ENCODE results near the gene IFNA21. TPM values are rescaled to one million over a fixed set of nuclear protein-coding genes. Genes with fewer than 3 reads are reported as not detected.
A peak's percentile ranks its signal among the peaks of the same experiment; 100 is the strongest.

The IFNA21 gene
- total and polyA plus RNA-seq, 4 donors: not detected

DNA sequence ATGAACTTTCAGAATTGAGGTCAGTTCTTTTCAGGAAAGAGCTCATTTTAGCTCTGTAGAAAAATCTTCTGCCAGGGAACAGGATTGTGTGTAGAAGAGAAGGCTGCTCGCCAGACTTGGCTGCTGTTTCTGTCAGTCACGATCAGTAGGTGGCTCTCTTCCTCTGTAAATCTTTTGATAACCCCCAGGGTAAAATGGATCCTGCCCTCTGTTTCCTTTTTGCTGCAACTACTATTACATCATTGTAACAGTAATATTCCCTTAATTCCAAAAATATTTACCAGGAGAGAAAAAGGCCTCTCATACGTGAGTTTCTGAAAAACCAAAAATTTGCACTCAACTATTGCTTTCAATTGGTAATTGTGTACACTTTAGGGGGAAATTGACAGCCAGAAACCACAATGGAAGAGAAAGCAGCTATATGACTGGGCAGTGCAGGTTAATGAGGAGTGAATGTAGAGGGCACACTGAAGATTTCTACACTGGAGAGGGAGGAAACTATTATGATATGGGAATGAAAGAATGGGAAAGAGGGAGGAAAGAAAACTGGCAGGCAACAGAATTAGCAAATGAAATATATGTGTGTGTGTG is 12.3 kb downstream of the IFNA21 start:
- Histone ChIP-seq H3K9ac (ENCODE audit: low read depth in 1 of 2, low read length in 2 of 2) (no peak overlapping the region), H3K36me3 (ENCODE audit: control insufficient read depth in 4 of 4, insufficient read depth in 3 of 4, low read depth in 1 of 4, low read length in 3 of 4) (no peaks in the 10 kb centered on the region), H3K4me1 (ENCODE audit: control insufficient read depth in 4 of 4, insufficient read depth in 4 of 4, low read length in 3 of 4) (peaks cover 0 to 3% (median 0%) of the 10 kb centered on the region in 4 donors), H3K27ac (ENCODE audit: low read depth in 1 of 2, low read length in 2 of 2) (no peak overlapping the region), H3K27me3 (ENCODE audit: control insufficient read depth in 4 of 4, insufficient read depth in 4 of 4, low read length in 3 of 4) (no peaks in the 10 kb centered on the region), H3K4me3 (ENCODE audit: low read depth in 1 of 3, low read length in 3 of 3) (no peak overlapping the region), H3K9me3 (ENCODE audit: control insufficient read depth in 4 of 4, low read length in 3 of 4) (peaks cover 0 to under 1% (median 0%) of the 10 kb centered on the region in 4 donors)
- no peak for TF ChIP-seq SP1 (IDR thresholded peaks at IDR 0.05)
- peak in 1 of 2 donors; percentile 12 for TF ChIP-seq RAD21 (IDR thresholded peaks at IDR 0.05)
- TF ChIP-seq, protein P1, sequence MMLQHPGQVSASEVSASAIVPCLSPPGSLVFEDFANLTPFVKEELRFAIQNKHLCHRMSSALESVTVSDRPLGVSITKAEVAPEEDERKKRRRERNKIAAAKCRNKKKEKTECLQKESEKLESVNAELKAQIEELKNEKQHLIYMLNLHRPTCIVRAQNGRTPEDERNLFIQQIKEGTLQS (IDR thresholded peaks at IDR 0.05): no peak
- TF ChIP-seq, protein P2, sequence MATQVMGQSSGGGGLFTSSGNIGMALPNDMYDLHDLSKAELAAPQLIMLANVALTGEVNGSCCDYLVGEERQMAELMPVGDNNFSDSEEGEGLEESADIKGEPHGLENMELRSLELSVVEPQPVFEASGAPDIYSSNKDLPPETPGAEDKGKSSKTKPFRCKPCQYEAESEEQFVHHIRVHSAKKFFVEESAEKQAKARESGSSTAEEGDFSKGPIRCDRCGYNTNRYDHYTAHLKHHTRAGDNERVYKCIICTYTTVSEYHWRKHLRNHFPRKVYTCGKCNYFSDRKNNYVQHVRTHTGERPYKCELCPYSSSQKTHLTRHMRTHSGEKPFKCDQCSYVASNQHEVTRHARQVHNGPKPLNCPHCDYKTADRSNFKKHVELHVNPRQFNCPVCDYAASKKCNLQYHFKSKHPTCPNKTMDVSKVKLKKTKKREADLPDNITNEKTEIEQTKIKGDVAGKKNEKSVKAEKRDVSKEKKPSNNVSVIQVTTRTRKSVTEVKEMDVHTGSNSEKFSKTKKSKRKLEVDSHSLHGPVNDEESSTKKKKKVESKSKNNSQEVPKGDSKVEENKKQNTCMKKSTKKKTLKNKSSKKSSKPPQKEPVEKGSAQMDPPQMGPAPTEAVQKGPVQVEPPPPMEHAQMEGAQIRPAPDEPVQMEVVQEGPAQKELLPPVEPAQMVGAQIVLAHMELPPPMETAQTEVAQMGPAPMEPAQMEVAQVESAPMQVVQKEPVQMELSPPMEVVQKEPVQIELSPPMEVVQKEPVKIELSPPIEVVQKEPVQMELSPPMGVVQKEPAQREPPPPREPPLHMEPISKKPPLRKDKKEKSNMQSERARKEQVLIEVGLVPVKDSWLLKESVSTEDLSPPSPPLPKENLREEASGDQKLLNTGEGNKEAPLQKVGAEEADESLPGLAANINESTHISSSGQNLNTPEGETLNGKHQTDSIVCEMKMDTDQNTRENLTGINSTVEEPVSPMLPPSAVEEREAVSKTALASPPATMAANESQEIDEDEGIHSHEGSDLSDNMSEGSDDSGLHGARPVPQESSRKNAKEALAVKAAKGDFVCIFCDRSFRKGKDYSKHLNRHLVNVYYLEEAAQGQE (IDR thresholded peaks at IDR 0.05): no peak
- TF ChIP-seq, protein P3, sequence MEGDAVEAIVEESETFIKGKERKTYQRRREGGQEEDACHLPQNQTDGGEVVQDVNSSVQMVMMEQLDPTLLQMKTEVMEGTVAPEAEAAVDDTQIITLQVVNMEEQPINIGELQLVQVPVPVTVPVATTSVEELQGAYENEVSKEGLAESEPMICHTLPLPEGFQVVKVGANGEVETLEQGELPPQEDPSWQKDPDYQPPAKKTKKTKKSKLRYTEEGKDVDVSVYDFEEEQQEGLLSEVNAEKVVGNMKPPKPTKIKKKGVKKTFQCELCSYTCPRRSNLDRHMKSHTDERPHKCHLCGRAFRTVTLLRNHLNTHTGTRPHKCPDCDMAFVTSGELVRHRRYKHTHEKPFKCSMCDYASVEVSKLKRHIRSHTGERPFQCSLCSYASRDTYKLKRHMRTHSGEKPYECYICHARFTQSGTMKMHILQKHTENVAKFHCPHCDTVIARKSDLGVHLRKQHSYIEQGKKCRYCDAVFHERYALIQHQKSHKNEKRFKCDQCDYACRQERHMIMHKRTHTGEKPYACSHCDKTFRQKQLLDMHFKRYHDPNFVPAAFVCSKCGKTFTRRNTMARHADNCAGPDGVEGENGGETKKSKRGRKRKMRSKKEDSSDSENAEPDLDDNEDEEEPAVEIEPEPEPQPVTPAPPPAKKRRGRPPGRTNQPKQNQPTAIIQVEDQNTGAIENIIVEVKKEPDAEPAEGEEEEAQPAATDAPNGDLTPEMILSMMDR (IDR thresholded peaks at IDR 0.05; ENCODE audit: low read depth, low read length, missing input control): no peak
- no peak for TF ChIP-seq YY1 (IDR thresholded peaks at IDR 0.05)
- no peak for TF ChIP-seq HNF4G (IDR thresholded peaks at IDR 0.05)
- no peak for DNase-seq (ENCODE audit: low spot score)
- 7% methylated on average over 3 of the region's 3 CpGs for WGBS

DNA sequence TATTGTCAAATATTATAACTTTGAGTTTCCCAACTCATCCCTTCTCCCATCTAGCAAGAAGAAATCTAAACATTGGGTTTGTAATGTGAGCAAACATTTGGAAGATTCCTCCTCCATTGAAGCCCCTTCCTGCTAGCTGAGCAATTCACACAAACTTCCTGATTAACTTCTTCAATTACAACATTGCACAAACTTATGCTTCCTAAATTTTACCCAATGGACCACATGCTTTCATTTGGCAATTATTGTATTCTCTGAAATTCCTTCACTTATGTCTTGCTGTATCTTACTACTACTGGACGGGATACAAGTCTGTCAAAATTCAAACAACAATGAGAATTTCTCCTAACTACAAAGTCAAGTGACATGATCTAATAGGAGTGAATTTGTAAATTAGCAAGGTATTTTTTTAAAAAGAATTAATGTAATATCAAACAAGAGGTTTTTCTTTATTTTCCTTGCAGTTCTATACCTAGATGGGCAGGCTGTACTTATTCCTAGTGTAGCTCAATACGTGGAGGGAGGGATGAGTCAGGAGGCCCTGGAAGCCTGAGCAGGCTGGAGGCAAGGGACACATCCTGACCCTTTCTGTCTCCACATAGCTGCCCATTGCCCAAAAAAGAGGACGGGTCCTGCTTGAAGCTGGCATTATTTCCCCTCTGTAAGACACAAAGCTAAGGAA is 13.0 kb downstream of the IFNA21 start:
- H3K9me3 ChIP-seq (ENCODE audit: control insufficient read depth in 4 of 4, low read length in 3 of 4): peaks cover 0 to 2% (median under 1%) of the 10 kb centered on the region in 4 donors
- no peaks in the 10 kb centered on the region for H3K36me3 ChIP-seq (ENCODE audit: control insufficient read depth in 4 of 4, insufficient read depth in 3 of 4, low read depth in 1 of 4, low read length in 3 of 4)
- 32% methylated on average over 3 of the region's 3 CpGs for WGBS
- no peak for DNase-seq (ENCODE audit: low spot score)
- no peak overlapping the region for H3K4me3 ChIP-seq (ENCODE audit: low read depth in 1 of 3, low read length in 3 of 3)
- H3K4me1 ChIP-seq (ENCODE audit: control insufficient read depth in 4 of 4, insufficient read depth in 4 of 4, low read length in 3 of 4): peaks cover 0 to 3% (median 0%) of the 10 kb centered on the region in 4 donors
- no peak overlapping the region for H3K9ac ChIP-seq (ENCODE audit: low read depth in 1 of 2, low read length in 2 of 2)
- H3K27me3 ChIP-seq (ENCODE audit: control insufficient read depth in 4 of 4, insufficient read depth in 4 of 4, low read length in 3 of 4): no peaks in the 10 kb centered on the region
- no peak overlapping the region for H3K27ac ChIP-seq (ENCODE audit: low read depth in 1 of 2, low read length in 2 of 2)
- TF ChIP-seq RXRA (IDR thresholded peaks at IDR 0.05): no peak
- TF ChIP-seq EGR1 (IDR thresholded peaks at IDR 0.05; ENCODE audit: low read depth in 2 of 2): no peak
- TF ChIP-seq, protein P2 (IDR thresholded peaks at IDR 0.05): no peak
- TF ChIP-seq, protein P1 (IDR thresholded peaks at IDR 0.05): no peak
- TF ChIP-seq TAF1 (conservative IDR thresholded peaks at IDR 0.05): no peak
- TF ChIP-seq SP1 (IDR thresholded peaks at IDR 0.05): no peak
- no peak for TF ChIP-seq HNF4A (conservative IDR thresholded peaks at IDR 0.05)
- TF ChIP-seq FOXA2 (IDR thresholded peaks at IDR 0.05): no peak
- TF ChIP-seq, protein P4, sequence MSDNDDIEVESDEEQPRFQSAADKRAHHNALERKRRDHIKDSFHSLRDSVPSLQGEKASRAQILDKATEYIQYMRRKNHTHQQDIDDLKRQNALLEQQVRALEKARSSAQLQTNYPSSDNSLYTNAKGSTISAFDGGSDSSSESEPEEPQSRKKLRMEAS (IDR thresholded peaks at IDR 0.05): no peak
- no peak for TF ChIP-seq JUND (IDR thresholded peaks at IDR 0.05)
- no peak for TF ChIP-seq NR2F2 (IDR thresholded peaks at IDR 0.05)
- TF ChIP-seq YY1 (IDR thresholded peaks at IDR 0.05): no peak
- no peak for TF ChIP-seq FOXA1 (IDR thresholded peaks at IDR 0.05)
- TF ChIP-seq RAD21 (IDR thresholded peaks at IDR 0.05): no peak
- TF ChIP-seq, protein P5, sequence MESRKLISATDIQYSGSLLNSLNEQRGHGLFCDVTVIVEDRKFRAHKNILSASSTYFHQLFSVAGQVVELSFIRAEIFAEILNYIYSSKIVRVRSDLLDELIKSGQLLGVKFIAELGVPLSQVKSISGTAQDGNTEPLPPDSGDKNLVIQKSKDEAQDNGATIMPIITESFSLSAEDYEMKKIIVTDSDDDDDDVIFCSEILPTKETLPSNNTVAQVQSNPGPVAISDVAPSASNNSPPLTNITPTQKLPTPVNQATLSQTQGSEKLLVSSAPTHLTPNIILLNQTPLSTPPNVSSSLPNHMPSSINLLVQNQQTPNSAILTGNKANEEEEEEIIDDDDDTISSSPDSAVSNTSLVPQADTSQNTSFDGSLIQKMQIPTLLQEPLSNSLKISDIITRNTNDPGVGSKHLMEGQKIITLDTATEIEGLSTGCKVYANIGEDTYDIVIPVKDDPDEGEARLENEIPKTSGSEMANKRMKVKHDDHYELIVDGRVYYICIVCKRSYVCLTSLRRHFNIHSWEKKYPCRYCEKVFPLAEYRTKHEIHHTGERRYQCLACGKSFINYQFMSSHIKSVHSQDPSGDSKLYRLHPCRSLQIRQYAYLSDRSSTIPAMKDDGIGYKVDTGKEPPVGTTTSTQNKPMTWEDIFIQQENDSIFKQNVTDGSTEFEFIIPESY (IDR thresholded peaks at IDR 0.05): no peak
